KMS-11 (cell line): ENCODE measurements around the gene GPR27.

ENCODE experiments used
- H2AFZ ChIP-seq: fragments of 200-600 bp; sonication (generic); 2 replicates; pipeline ENCODE4 v1.6.1; 2016; ENCODE audit warnings: antibody characterized with exemption, mixed run types, low read depth
- H3K27ac ChIP-seq: fragments of 200-600 bp; sonication (generic); 2 replicates; pipeline ENCODE4 v1.6.1; 2016; ENCODE audit warnings: mild to moderate bottlenecking, mixed run types
- H3K27me3 ChIP-seq: fragments of 200-600 bp; sonication (generic); 2 replicates; pipeline ENCODE4 v1.6.1; 2017; ENCODE audit warnings: mild to moderate bottlenecking, low read depth, mixed run types, moderate library complexity; ENCODE audit not compliant: insufficient read depth
- H3K36me3 ChIP-seq: fragments of 200-600 bp; sonication (generic); 2 replicates; pipeline ENCODE4 v1.6.1; 2017; ENCODE audit warnings: mild to moderate bottlenecking, mixed run types; ENCODE audit not compliant: insufficient read depth
- H3K4me1 ChIP-seq: fragments of 200-600 bp; sonication (generic); 2 replicates; pipeline ENCODE4 v1.6.1; 2016; ENCODE audit warnings: mild to moderate bottlenecking, low read depth, mixed run types; ENCODE audit not compliant: poor library complexity, severe bottlenecking
- H3K4me2 ChIP-seq: fragments of 200-600 bp; sonication (generic); 2 replicates; pipeline ENCODE4 v1.7.0; 2016; ENCODE audit warnings: mild to moderate bottlenecking, mixed run types
- H3K4me3 ChIP-seq: fragments of 200-600 bp; sonication (generic); IDR thresholded peaks from 2 replicates; pipeline ENCODE4 v1.6.1; 2017; ENCODE audit warnings: low read depth, low read length, mixed read lengths; ENCODE audit not compliant: insufficient read depth
- H3K79me2 ChIP-seq: fragments of 200-600 bp; sonication (generic); 2 replicates; pipeline ENCODE4 v1.6.1; 2016; ENCODE audit warnings: low read depth, mixed run types; ENCODE audit not compliant: insufficient read depth
- H3K9ac ChIP-seq: fragments of 200-600 bp; sonication (generic); 2 replicates; pipeline ENCODE4 v1.6.1; 2016; ENCODE audit warnings: mild to moderate bottlenecking, mixed run types
- H4K20me1 ChIP-seq: fragments of 200-600 bp; sonication (generic); 2 replicates; pipeline ENCODE4 v1.6.1; 2016; ENCODE audit warnings: mild to moderate bottlenecking, mixed run types; ENCODE audit not compliant: insufficient read depth
- TF ChIP-seq, protein P1 (sequence below): fragments of 200-600 bp; sonication (generic); conservative IDR thresholded peaks from 2 replicates; pipeline ENCODE4 v1.6.1; 2017; ENCODE audit warnings: low read depth, mild to moderate bottlenecking, antibody characterized with exemption, low read length, moderate library complexity, mixed read lengths

Gene GPR27

DNA sequence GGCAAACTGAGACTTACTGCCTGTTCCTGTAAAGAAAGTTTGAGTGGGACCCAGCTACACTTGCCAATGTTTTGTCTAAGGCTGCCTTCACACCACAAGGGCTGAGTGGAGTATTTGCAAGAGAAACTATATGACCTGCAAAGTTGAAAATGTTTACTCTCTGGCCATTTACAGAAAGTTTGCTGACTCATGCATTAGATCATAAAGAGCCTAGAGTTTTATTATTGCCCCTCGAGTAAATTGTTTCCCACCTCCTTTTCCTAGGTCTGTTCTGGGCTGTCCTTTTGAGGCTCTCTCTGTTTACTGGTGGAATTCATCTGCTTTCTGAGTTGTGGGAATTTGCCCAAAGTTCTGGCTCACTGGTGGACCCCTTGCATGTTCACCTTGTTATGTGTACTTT, 38.0 kb downstream of the GPR27 start:
- H3K79me2 ChIP-seq, result no peaks in the 10 kb centered on the region
- no peak overlapping the region for H3K27ac ChIP-seq
- no peaks in the 10 kb centered on the region for H3K4me1 ChIP-seq
- no peak overlapping the region for H3K4me2 ChIP-seq
- H3K9ac ChIP-seq, result no peak overlapping the region
- no peaks in the 10 kb centered on the region for H4K20me1 ChIP-seq
- H3K27me3 ChIP-seq, result no peaks in the 10 kb centered on the region
- no peak overlapping the region for H3K4me3 ChIP-seq
- TF ChIP-seq, protein P1, sequence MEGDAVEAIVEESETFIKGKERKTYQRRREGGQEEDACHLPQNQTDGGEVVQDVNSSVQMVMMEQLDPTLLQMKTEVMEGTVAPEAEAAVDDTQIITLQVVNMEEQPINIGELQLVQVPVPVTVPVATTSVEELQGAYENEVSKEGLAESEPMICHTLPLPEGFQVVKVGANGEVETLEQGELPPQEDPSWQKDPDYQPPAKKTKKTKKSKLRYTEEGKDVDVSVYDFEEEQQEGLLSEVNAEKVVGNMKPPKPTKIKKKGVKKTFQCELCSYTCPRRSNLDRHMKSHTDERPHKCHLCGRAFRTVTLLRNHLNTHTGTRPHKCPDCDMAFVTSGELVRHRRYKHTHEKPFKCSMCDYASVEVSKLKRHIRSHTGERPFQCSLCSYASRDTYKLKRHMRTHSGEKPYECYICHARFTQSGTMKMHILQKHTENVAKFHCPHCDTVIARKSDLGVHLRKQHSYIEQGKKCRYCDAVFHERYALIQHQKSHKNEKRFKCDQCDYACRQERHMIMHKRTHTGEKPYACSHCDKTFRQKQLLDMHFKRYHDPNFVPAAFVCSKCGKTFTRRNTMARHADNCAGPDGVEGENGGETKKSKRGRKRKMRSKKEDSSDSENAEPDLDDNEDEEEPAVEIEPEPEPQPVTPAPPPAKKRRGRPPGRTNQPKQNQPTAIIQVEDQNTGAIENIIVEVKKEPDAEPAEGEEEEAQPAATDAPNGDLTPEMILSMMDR, result no peak
- H3K36me3 ChIP-seq, result no peaks in the 10 kb centered on the region
- H2AFZ ChIP-seq, result no peak overlapping the region

DNA sequence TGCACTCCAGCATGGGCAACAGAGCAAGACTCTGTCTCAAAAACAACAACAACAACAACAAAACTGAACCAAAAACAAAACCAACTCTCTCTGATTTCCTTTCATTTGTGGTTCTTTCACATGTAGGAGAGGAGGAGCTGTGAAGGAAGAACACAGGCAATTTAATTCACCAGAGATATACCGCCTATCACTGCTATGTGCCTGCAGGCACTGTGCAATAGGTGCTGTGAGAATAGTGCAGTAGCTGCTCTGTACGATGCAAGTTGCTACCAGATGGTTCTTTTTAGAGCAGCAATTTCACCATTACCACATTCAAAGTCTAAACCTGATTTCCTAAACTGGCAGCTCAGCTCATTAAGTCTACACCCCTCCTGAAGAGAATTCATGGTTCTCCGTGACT, 42.6 kb downstream of the GPR27 start:
- TF ChIP-seq, protein P1, result no peak
- Histone ChIP-seq H3K36me3 (no peaks in the 10 kb centered on the region), H3K27me3 (no peaks in the 10 kb centered on the region), H4K20me1 (no peaks in the 10 kb centered on the region), H3K4me3 (no peak overlapping the region), H3K79me2 (no peaks in the 10 kb centered on the region), H2AFZ (no peak overlapping the region), H3K27ac (no peak overlapping the region), H3K4me1 (no peaks in the 10 kb centered on the region), H3K4me2 (no peak overlapping the region), H3K9ac (no peak overlapping the region)

DNA sequence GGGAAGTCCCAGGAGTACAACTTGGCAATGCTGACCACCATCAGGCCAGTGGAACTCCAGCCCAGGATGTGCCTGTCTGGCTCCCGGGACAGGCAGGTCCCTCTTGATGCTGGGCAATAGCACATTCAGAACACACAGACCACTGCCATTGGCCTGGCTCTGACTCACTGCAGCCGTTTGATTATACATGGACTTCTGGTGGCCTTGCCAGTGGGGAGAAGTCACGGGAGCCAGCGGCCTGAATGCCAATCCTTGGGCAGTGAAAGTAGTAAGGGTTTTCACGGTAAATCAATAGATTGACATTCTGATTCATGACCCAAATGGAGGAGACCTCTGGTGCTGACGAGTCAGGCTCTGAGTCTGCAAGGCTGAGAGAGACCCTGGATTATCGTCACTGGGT, 43.8 kb downstream of the GPR27 start:
- no peaks in the 10 kb centered on the region for H3K79me2 ChIP-seq
- H3K4me1 ChIP-seq, result no peaks in the 10 kb centered on the region
- no peaks in the 10 kb centered on the region for H4K20me1 ChIP-seq
- no peaks in the 10 kb centered on the region for H3K36me3 ChIP-seq
- TF ChIP-seq, protein P1, result no peak
- no peaks in the 10 kb centered on the region for H3K27me3 ChIP-seq
- H3K4me3 ChIP-seq, result no peak overlapping the region
- no peak overlapping the region for H3K27ac ChIP-seq
- no peak overlapping the region for H3K9ac ChIP-seq
- no peak overlapping the region for H2AFZ ChIP-seq
- H3K4me2 ChIP-seq, result no peak overlapping the region

DNA sequence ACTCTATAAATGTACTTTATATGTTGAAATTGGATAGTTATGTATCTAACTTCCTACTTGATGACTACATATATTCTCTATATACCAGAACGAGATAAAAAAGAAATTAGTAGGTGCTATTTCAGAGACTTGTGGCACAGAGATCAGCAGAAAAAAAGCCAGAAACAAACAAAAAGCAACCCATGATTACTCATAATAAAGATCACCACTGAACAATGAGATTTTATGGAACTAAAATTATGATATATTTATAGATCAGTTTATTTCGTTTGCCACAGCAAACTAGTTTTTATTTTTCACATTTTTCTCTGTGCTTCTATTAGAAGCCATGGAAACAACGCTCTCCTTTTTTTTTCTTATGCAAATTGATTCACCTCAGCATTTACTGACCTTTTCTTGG, 46.4 kb downstream of the GPR27 start:
- no peak overlapping the region for H3K9ac ChIP-seq
- H3K4me2 ChIP-seq, result no peak overlapping the region
- H3K4me3 ChIP-seq, result no peak overlapping the region

More for the DNA sequence above, 46.4 kb downstream of the GPR27 start:
- TF ChIP-seq, protein P1, result no peak
- no peaks in the 10 kb centered on the region for H4K20me1 ChIP-seq
- no peaks in the 10 kb centered on the region for H3K27me3 ChIP-seq
- H3K36me3 ChIP-seq, result no peaks in the 10 kb centered on the region
- no peak overlapping the region for H3K27ac ChIP-seq
- no peak overlapping the region for H2AFZ ChIP-seq
- H3K79me2 ChIP-seq, result no peaks in the 10 kb centered on the region
- H3K4me1 ChIP-seq, result no peaks in the 10 kb centered on the region
